ENCODE measurements around the gene PABPN1L.

PABPN1L gene

DNA sequence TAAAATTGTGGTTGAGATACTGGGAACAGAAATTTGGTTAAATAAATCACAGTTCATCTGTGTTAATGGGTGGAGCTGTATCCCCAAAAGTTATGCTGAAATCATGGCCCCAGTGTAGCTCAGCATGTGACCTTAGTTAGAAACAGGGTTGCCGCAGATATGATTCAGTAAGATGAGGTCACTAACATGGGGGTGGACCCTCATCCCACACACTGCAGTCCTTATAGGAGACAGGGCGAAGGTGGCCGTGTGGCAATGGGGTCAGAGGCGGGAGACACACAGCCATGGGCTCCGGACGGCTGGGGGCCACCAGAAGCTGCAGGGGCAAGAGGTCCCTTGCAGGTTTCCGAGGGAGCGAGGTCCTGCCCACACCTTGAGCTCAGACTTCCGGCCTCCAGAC is 20.4 kb downstream of the PABPN1L start:
- DNase-seq, result peak; percentile 85 to 87 (median 86)

DNA sequence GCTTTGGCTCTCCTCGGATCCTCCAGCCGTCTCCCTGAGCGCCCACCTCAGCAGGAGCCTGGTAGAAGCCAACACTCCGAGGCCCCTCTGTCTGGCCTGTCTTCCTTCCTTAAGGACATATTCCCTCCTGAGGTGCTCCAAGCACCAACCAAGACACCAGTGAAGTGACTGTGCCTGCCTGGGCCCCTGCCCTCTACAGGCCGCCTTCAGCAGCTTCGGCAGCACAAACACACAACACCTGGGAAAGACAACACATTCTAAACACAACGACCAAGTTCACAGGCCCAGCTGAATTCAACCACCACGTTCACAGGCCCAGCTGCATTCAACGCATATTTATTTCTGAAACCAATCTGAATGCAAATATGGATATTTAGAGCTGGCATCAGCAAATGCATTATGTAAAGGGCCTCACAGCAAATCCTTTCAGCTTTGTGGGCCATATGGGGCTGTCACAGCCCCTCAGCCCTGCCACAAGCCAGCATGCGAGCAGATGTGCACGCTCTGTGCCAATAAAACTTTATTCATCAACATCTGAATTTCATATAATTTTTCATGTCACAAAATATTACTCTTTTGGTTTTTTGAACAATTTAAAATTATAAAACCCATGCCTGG is 21.9 kb downstream of the PABPN1L start:
- no peak for DNase-seq

DNA sequence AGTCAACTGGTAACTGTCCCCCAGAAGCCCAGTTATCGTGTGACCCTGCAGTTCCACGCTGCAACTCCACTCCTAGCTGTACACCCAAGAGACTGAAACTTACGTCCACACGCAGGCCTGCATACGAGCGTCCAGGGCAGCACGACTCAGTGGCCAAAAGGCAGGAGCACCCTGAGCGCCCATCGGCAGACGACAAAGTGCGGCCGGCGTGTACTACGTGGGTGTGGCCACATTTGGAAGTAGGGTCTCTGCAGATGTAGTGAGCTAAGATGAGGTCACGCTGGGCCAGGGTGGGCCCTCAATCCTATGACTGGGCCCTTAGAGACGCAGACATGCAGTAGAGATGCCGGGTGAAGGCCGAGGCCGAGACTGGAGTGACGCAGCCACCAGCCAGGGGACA is 23.2 kb downstream of the PABPN1L start:
- no peak for DNase-seq

DNA sequence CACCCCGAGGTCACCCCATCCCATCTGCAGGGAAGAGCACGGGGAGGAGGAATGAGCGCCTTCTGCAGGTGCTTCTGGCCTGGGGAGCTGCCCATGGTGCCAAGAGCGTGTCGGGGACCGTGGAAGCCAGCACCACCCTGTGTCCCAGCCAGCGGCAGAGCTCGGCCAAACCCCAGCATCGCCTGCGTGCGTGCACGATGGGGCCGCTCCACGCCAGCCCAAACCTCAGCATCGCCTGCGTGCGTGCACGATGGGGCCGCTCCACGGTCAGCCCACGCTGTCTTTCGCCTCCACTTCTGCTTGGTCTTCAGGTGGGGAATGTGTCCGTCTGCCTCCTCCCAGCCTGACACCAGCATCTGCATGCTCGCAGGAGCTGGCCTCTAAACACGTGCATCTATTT is 23.7 kb downstream of the PABPN1L start:
- DNase-seq, result no peak

DNA sequence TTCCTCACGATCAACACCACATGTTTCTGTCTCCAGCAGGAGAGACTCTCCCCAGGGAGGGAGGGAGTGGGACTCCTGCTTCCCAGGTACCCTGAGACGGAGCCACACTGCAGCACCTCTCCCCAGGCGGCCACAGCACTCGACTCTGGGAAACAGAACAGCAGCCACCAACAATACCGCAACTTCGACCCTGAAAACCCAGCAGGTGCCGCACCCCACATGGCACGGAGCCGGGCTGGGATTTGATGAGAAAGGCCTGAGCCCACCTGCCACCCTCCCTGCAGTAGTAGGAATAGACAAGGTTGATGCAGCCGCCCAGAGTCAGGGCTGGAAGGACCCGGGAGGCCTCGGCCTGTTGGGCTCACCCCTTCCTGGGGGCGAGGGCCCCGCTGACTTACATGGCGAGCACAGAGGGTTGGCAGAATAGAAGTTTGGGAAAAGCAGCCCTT is 24.1 kb downstream of the PABPN1L start:
- DNase-seq, result no peak

DNA sequence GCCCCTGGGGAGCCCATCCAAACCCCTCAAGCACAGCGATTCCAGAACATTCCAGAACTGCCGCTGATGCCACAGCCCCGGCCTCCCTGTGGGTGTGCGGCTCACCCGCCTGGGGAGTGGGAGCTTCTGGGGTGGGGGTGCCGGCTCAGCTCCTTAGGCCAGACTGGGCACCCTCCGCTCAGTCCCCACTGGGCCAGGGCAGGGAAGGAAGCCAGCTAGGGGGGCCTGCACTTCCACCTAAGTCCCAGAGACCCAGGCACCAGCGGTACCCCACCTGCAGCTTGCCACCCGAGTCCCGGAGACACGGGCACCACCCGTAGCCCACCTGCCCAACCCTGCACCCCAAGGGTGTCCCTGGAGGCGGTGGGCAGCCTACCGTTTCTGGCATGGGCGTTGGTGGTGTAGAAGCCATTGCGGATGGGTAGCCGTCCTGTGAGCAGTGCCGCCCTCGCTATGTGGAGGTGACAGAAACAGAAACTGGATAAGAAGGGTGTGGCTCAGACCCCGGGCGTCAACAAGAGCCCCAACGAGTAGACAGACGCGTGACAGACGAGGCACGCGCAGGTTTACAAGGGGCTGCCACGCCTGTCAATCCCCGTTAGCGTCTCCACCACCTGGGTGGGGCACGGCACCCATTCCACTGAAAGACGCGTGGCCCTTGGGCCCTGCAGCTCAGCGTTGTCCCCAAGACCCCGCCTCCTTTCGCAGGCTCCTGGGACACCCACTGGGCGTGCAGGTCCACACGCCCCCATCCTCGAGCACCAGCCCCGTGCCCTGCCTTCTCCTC is 24.7 kb downstream of the PABPN1L start:
- no peak for DNase-seq

DNA sequence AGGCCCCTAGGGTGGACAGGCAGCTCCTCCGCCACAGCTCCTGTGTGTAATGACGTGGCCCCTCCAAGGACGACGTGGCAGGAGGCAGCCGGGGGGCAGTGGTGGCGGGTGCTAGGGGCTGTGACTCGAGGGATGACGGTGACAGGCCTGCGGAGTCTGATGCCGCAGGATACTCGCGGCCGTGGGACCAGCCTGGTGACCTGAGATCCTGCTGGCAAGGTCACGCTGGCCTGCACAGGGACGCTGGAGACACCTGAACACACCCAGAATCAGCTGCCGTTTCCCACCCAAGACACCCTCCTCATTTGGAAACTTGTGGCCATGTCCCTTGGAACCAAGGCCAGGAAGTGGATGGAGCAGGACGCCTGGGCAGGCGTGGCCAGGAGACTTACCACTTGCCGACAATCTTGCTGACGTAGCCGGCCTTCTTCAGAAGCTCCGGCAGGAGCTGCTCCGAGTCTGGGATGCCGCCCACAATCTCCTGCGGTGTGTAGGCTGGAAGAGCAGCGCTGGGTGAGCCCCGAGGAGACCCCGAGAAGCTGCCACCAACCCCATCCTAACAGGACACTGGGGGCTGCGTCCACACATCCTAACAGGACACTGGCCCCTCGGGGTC is 25.8 kb downstream of the PABPN1L start:
- no peak for DNase-seq

DNA sequence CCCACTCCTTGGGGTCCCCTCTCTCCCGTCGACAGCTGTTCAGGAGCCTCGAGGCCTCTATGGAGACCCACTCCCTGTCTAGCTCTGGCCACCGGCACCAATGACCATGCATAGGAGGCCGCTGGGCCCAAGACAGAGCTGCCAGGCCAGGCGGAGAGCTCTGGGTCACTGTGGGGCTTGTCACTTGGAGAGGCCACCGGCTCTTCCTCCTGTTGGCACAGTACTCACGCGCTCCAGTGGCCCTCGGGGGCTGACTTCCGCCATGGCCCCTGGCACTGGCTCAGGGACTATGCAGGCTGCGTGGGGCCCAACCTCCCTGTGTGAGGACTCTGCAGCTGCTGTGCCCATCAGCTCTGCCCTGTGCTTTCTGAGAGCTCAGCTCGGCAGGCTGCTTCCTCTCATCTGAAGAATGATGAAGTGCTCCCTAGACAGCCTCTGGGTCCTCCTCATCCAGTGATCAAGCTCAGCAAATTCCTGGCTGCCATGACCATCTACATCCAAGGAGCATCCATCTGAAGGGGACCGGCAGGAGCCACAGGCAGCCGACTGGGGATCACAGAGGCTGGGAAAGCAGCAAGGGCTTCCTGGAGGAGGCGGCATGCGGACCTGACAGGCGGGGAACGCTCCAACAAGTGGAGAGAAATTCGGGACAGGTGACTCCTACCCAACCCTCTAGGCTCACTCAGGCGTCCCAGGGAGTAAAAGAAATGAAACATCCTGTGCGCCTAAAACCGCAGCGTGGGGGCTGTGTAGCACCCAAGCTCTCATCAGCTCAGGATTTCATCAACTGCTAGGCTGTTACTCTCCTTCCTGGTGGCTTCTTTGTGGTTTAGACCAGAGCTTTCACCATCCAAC is 26.5 kb downstream of the PABPN1L start:
- peak in 1 of 3 donors; percentile 13 for DNase-seq

DNA sequence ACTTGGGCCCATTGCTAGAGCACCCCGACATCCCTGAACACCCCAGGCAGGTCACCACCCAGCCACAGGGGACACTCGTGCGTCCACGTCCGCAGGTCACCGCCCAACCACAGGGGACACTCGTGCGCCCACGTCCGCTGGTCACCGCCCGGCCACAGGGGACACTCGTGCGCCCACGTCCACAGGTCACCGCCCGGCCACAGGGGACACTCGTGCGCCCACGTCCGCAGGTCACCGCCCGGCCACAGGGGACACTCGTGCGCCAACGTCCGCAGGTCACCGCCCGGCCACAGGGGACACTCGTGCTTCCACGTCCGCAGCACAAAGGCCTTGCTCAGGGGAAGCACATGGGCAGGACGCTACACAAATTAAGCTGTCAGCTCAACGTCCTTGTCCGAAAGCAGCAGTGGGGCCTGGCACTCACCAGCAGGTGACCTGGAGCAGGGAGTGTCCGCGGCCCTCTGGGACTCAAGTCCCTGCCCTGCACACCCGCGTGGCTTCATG is 27.4 kb downstream of the PABPN1L start:
- peak in 1 of 3 donors; percentile 17 for DNase-seq

DNA sequence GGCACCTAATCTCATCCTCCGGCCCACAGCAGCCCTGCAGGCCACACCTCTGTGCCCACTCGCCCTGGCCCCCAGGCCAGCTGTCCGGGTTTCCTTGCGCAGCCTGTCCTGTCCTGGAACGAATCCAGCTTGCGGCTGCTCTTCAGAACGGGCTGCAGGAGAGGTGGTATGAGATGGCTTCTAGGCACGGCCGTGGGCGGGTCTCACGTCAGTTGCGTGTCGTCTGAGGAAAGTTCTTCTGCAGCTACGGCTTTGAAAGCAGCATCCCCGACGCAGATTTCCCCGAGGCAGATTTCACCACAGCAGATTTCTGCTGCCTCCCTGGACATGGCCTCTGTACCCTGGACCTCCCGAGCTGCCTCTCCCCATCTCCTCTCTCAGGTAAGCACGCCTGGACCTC is 27.9 kb downstream of the PABPN1L start:
- DNase-seq, result no peak

DNA sequence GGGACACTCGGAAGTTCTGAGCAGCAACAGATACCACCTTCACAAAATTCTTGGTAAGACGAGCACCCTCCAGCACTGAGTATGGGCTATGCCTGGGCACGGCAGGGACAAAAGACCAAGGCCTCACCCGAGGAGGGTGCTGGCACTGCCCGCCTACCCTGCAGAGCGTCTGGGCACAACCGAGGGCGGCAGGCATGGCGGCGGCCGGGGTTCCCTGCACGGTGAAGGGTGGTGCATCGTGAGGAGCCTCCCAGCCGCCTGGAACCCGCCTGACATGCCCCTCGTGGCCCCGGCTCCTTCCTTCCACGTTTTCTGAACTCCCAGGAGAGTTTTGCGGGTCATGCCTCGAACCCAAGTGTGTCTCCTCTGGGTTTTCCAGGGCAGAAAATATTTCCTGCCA is 28.7 kb downstream of the PABPN1L start:
- no peak for DNase-seq

DNA sequence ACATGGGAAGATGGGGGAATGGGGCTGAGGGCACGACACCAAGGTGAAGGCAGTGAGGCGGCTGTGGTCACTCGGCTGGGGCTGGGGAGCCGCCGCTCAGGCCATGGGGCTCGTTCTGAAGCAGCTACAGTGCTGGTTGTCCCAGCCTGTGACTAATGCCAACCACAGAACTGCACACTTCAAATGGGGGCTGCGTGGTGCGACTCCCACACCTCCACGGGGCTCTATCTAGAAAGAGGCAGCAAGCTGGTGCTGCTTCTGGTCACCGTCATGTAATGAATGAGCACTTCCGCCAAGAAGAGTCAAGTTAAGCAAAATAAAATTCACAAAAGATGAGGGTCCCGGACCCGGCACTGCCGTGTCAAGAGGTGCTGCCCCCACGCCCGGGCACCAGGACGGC is 29.7 kb downstream of the PABPN1L start:
- no peak for DNase-seq

DNA sequence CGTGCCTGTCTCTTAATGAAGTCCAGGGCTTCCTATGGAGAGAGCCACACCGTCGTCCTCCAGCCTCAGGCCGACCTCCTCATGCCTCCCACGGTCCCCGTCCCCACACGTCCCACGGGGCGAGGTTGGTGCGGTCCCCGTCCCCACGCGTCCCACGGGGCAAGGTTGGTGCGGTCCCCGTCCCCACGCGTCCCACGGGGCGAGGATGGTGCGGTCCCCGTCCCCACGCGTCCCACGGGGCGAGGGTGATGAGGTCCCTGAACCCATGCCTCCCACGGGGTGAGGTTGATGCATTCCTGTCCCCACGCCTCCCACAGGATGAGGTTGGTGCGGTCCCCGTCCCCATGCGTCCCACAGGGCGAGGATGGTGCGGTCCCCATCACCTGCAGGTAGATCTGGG is 30.6 kb downstream of the PABPN1L start:
- no peak for DNase-seq

DNA sequence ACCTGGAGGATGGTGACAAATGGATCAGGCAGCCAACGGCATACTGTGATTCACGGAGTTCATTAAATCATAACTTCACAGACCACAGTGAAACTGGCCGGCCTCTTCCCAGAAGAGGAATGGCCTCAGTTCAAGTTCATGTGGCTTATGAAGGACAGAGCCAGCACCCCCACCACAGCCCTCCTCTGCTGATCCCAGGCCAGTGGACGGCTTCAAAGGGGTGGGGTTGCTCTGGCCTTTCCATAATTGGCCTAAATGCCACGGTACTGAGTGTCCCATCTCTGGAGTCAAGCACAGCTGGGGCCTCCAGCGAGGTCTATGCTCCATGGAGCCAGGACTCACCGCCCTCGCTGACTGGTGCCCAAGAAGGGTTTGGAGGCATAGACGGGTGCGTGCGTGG is 31.1 kb downstream of the PABPN1L start:
- DNase-seq, result no peak

DNA sequence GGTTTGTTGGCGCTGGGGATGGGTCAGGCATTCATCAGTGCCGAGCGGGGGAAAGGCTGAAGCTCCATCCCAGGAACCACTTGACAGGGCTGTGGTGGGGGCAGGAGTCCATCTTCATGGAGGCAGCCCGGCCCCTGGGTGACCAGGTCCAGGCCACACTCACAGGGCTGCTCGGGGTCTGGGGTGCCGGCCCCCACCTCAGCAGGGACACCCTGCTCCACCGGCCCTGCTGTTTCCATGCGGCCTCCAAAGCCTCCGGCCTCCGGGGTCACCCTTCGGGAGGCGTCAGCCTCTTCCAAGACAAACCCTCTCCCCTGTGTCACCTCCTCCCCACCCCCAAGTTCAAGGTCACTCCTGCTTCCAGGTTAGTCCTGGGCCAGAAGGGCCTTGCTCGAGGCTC is 31.8 kb downstream of the PABPN1L start:
- DNase-seq, result no peak

DNA sequence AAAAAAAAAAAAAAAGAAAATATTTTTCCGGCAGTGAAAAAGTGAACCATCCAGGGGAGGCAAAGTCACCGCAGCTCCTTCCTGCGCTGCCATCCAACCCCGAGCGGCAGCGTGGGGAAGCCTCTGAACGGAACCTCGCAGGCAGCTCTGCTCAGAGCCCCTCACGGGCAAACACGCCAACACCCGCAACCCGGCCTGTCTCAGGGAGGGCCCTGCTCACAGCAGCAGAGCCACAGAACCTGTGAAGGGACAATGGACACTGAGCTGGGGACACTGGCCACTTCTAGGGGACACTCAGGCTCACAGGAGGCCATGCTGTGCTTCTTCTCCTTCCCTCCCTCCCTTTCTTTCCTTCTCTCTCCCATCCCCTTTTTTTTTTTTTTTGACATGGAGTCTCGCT is 33.4 kb downstream of the PABPN1L start:
- no peak for DNase-seq

DNA sequence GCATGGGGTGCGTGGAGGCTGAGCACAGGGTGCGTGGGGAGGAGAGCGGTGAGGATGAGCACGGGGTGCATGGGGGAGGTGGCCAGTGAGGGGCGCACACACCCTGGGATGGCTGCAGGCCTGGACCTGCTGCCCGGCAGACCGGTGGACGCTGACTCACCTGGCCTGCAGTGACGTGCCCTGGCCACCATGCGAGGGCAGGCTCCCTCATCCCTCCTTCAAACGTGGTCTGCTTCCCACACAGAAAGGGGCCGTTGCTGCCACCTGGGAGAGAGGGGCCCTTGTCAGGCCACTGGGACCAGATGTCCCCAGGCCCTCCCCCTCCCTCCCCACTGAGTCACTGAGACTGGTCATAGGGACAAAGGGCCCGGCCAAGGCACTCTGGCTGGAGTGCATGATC is 34.6 kb downstream of the PABPN1L start:
- no peak for DNase-seq

DNA sequence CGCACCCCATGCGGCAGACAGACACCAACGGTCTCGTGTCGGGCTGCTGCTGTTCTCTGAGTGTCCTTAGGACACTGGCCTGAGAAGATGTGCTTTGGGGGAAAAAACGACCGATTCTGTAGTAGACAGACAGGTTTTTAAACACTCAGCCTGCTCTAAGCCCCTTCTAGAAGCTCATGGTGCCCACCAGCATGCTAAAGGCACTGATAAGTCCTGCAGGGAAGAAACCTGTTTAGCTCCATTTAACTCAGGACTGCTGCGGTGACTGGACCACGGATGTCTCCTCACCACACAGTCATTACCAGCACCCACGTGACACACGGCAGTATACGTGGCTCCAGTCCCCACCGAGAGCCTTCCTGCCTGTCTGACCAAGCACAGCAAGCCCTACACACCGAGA is 35.7 kb downstream of the PABPN1L start:
- DNase-seq, result no peak

DNA sequence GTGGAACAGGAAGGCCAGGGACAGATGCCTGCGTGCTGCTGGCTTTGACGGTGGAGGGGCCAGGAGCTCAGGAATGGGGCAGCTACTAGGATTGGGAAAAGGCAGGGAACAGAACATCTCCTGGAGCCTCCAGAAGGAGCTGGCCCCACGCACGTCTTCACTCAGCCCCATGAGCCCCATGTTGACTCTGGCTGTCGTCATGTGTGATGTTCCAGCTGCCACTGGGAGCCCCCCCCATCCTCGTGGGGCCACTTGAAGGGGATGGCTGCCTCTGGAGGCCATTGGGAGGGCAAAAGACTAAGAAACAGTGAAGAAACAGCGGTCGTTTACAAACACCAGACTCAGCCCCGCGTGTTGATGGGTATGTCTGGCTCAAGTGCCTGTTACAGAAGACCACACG is 36.2 kb downstream of the PABPN1L start:
- no peak for DNase-seq

DNA sequence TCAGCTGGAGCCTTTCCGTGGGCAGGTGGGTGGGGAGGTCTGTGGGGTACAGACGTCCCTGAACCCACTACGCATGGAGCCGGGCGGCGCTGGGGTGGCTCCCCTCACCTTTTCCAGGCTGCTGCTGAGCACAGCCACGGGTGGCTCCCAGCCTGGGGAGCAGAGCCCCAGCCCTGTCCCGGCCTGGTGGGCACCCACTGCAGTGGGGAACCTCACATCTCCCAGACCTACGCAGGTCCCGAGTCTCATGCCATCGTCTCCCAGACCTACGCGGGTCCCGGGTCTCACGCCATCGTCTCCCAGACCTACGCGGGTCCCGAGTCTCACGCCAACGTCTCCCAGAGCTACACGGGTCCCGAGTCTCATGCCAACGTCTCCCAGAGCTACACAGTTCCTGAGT is 37.7 kb downstream of the PABPN1L start:
- DNase-seq, result no peak

DNA sequence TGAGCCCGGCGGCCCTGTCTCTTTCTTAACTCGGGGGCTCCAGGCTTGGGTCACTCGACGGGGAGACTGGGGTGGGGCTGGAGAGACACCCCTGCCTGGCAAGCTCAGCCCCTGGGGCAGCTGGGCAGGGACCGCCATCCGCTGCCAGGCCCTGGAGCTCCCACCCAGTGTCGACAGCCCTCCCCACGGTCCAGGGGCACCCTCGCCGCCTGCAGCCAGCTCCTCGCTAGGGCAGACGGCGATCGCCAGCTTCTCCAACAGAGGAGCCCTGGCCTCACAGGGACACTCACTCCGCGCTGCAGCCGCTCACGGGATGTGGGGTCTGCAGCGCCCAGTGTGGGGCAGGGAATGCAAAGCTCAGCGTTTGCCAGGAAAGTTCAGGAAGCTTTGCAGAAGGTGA is 38.7 kb downstream of the PABPN1L start:
- no peak for DNase-seq

DNA sequence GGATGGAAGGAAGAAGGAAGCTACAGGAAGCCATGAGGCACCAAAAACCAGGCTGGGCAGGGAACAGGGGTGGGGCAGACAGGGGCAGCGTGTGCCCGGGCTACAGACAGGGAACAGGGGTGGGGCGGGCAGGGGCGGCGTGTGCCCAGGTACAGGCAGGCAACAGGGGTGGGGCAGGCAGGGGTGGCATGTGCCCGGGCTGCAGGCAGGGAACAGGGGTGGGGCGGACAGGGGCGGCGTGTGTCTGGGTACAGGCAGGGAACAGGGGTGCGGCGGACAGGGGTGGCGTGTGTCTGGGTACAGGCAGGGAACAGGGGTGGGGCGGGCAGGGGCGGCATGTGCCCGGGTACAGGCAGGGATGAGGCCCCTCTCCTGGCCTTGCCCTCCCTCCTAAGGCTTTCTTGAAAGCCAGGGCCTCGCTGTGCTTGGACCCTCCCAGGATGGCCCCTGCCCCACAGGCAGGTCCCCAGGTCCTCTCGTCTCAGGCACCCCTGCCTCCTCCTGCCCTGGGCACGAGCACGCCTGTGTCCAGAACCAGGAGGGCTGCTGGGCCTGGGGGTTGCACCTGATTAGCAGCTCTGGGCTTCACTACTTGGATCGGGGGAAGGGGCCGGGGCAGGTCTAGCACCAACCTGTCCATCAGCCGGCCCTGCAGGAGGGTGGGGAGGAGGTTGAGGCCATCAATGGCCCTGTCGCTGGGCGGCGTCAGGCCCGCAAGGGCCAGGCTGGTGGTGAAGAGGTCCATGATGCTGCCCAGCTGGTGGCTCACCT is 40.2 kb downstream of the PABPN1L start:
- DNase-seq, result no peak

Data from suppressor macrophage treated with lipopolysaccharide for 1 hour (primary cell).